Uterus (tissue), 2 donors: ENCODE data around the gene HIVEP2.

Experiments used
- POLR2A ChIP-seq, 2 donors: fragments of 450-650 bp; IDR thresholded peaks; one replicate each; pipeline ENCODE4 v1.6.1; 2016; ENCODE audit warnings: antibody characterized with exemption in 2 of 2, mild to moderate bottlenecking in 1 of 2, moderate library complexity in 1 of 2
- TF ChIP-seq, protein P1 (sequence below), 4 experiments: fragments of 200-600 bp in 2 of 4; fragments of 450-650 bp in 2 of 4; sonication (generic) in 2 of 4; IDR thresholded peaks; one replicate each; pipeline ENCODE4 v1.5.1; 2016 to 2019; ENCODE audit warnings: antibody characterized with exemption in 4 of 4, mild to moderate bottlenecking in 2 of 4, moderate library complexity in 1 of 4

DNA sequence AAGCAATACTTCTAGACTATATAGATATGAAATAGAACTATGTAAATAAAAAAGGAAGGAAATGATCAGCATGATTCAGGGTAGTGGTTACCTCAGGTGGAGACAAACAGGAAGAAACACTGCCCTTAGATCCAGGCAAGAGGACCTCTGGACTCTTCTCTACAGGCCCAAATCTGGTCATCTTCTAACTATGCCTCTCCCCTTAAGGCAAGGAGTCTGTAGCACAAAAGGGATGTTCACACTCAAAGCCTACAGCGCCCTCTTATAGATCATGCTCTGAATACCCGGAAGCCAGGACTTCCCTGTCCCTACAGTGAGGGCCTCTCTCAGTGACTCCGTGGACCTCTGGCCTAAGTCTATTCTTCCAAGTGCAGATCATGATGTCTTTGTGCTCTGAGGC is 30.4 kb upstream of the HIVEP2 start:
- TF ChIP-seq, protein P1, sequence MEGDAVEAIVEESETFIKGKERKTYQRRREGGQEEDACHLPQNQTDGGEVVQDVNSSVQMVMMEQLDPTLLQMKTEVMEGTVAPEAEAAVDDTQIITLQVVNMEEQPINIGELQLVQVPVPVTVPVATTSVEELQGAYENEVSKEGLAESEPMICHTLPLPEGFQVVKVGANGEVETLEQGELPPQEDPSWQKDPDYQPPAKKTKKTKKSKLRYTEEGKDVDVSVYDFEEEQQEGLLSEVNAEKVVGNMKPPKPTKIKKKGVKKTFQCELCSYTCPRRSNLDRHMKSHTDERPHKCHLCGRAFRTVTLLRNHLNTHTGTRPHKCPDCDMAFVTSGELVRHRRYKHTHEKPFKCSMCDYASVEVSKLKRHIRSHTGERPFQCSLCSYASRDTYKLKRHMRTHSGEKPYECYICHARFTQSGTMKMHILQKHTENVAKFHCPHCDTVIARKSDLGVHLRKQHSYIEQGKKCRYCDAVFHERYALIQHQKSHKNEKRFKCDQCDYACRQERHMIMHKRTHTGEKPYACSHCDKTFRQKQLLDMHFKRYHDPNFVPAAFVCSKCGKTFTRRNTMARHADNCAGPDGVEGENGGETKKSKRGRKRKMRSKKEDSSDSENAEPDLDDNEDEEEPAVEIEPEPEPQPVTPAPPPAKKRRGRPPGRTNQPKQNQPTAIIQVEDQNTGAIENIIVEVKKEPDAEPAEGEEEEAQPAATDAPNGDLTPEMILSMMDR (IDR thresholded peaks at IDR 0.05): no peak
- TF ChIP-seq POLR2A (IDR thresholded peaks at IDR 0.05): no peak
